GM10266 (cell line): ENCODE measurements around the gene FHOD3.

Source experiments
- DNase-seq: peaks from one replicate; pipeline ENCODE4 v3.0.0; 2012; ENCODE audit errors: extremely low spot score
- CTCF ChIP-seq: IDR thresholded peaks from 2 replicates; pipeline ENCODE4 v1.5.1; 2012; ENCODE audit warnings: mild to moderate bottlenecking, low read depth; ENCODE audit not compliant: control insufficient read depth, insufficient read depth; ENCODE audit errors: missing control alignments

FHOD3 gene

DNA sequence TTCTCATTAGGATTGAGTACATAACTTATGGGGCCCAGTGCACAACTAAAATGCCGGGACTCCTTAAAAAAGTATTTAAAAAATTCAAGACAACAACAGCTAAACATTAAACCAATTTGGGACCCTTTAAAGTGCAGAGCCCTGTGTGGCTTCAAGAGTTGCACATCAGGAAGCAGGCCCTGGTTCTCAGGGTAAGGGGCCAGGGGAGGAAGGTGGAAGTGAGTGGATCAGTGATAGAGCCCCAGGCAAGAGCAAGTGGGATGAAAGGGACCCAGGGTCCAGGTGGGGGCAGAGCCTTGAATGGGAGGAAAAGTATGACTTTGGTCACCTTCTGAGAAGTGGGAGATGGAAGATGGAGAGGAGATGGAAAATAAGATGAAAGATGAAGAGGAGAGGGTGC is 2.3 kb upstream of the FHOD3 start:
- no peak for TF ChIP-seq CTCF
- no peak for DNase-seq

DNA sequence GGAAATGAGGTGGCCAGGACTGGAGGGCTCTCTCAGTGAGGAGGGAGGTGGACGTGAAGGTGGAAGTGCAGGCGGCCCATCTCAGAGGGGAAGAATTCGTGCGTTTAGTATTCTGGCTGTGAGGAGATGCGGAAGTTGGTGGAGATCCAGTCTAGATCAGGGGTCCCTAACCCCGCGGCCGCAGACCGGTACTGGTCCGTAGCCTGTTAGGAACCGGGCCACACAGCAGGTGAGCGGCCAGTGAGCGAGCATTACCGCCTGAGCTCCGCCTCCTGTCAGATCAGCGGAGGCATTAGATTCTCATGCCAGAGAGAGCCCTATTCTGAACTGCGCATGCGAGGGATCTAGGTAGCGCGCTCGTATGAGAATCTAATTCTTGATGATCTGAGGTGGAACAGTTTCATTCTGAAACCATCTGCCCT is 1.6 kb upstream of the FHOD3 start:
- no peak for TF ChIP-seq CTCF
- no peak for DNase-seq

GRCh38 chr18:36296650-36297416 is 680 bp upstream of the FHOD3 start:
- peak; percentile 49 for TF ChIP-seq CTCF
- DNase-seq = peak; percentile 45

DNA sequence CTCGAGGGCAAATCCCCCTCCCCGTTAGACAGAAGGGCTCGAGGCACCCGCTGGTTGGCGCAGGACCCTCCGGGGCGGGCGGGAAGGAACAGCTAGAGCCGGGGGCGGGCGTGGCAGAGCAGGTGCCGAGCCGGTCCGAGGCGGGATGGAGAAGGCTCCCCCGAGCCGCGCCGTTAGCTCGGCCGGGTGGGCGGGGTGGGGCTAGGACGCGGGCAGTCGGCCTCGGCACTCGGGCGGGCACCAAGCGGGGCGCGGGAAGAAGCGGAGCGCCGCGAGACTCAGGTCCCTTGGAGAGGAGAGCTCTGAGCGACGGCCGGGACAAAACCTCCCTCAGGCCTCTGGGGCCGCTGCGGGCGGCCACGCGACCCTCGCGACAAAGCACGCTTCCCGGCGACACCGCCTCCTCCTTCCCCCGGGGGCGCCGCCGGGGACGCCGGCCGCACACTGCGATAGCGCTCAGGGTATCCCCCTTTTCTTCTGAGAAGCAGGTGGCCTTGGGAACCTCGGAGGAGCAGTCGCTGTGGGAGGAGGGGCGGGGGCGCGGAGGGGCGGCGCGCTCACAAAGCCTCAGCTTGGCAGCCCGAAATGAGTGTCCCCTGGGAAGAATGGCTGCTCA is 721 bp downstream of the FHOD3 start:
- no peak for TF ChIP-seq CTCF
- peak; percentile 40 for DNase-seq

DNA sequence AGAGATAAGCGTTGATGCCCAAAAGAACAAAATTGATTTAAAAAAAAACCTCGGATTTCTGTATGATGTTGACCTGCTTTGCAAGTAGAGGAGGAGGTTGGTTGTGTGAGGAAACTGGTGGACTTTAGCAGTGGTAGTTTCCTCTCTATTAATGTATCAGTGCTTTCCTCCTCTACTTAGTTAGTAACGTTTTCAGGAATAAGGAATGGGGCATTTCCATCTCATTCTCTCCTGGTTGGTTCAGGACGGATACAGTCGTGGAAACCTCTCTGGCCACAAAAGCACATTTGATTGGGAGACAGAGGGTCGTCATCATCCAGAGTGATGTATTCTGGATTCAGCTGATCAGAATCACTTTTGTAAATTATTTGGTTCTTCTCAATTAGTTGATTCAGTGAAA is 1.5 kb downstream of the FHOD3 start:
- DNase-seq = no peak

GRCh38 chr18:36300211-36300610 is 2.7 kb downstream of the FHOD3 start:
- DNase-seq = no peak
- TF ChIP-seq CTCF = no peak

More for the DNA sequence above, 1.5 kb downstream of the FHOD3 start:
- TF ChIP-seq CTCF = no peak

- no peak for TF ChIP-seq CTCF
- no peak for DNase-seq
These were observed 4.4 kb downstream of the FHOD3 start for GRCh38 chr18:36301884-36302283.
